Body of pancreas (tissue), 4 donors: Measurements from ENCODE around the gene DNAJB1. TPM values are rescaled to one million over a fixed set of nuclear protein-coding genes. Genes with fewer than 3 reads are reported as not detected.

Experiments used
- ATAC-seq: fragments of 150-250 bp; one replicate; pipeline ENCODE4 v1.9.1; 2016
- DNase-seq, 4 donors: peaks; one replicate each; pipeline ENCODE4 v3.0.0-alpha.2; 2019
- H3K27ac ChIP-seq, 4 donors: fragments of 200-600 bp; sonication (generic); 1 replicate in 3 of 4; 2 replicates in 1 of 4; pipeline versions ENCODE4 v1.5.1 to v1.6.1; 2016 to 2019; ENCODE audit warnings: mild to moderate bottlenecking in 1 of 4, mixed read lengths in 1 of 4, moderate library complexity in 1 of 4
- H3K27me3 ChIP-seq, 2 donors: fragments of 200-600 bp; sonication (generic); one replicate each; pipeline ENCODE4 v1.6.0; 2016; ENCODE audit warnings: mild to moderate bottlenecking in 1 of 2
- H3K36me3 ChIP-seq, 2 donors: fragments of 200-600 bp; sonication (generic); replicated peaks in 1 of 2; 2 replicates each; pipeline ENCODE4 v1.5.1; 2016; ENCODE audit warnings: low read depth in 2 of 2; ENCODE audit not compliant: insufficient read depth in 1 of 2
- H3K4me1 ChIP-seq: fragments of 200-600 bp; sonication (generic); one replicate; pipeline ENCODE4 v1.6.0; 2016
- H3K4me3 ChIP-seq, 2 donors: fragments of 200-600 bp; sonication (generic); 1 replicate in 1 of 2; 2 replicates in 1 of 2; pipeline ENCODE4 v1.5.1; 2016 to 2019
- H3K9me3 ChIP-seq, 3 donors: fragments of 200-600 bp; sonication (generic); 1 replicate in 2 of 3; 2 replicates in 1 of 3; pipeline ENCODE4 v1.5.1; 2016
- POLR2A ChIP-seq, 3 donors: fragments of 450-650 bp; IDR thresholded peaks; one replicate each; pipeline ENCODE4 v1.6.1; 2016; ENCODE audit warnings: antibody characterized with exemption in 3 of 3, mild to moderate bottlenecking in 2 of 3
- WGBS, 2 donors: methylation state at CpG; one replicate each; pipeline ENCODE4 v1.1.5; 2017; 5-methylcytosine and 5-hydroxymethylcytosine counted together
- intact Hi-C: fragments of 100-400 bp; cut with DNase I; formaldehyde crosslinking; loops from one replicate; pipeline ENCODE4 v1.15.1; 2023
- total RNA-seq, 2 donors: library from RNA; depleted of rRNA; stranded (reverse); fragments of >200 nt; gene quantifications; one replicate each; pipeline ENCODE4 v1.1.0, GENCODE V29; 2016
- TF ChIP-seq, protein P1 (sequence below), 7 experiments: fragments of 450-650 bp in 4 of 7; fragments of 200-600 bp in 3 of 7; sonication (generic) in 3 of 7; IDR thresholded peaks; one replicate each; pipeline ENCODE4 v1.5.1; 2016 to 2019; ENCODE audit warnings: antibody characterized with exemption in 7 of 7

DNAJB1 gene
- total RNA-seq, 2 donors from 2014 or later = 24.4 to 33.2 TPM

DNA sequence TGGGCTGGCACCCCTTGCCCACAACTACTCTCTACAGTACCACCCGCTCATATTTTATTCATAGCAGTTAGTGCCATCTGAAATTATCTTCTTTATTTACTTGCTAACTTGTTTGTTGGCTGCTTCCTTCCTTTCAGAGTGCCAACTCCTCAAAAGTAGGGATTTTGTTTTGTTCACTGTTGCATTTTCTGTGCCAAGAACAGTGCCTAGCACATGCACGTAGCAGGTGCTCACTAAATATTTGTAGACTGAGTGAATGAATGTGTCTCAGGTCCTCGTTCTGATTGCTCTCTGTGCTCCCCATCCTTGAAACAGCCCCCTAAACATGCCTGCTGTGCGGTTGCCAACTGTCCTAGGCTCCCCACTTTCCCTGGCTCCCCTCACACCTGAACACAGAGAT, 23.8 kb downstream of the DNAJB1 start:
- 82 to 88% methylated on average over 4 of the region's 4 CpGs for WGBS, 2 donors
- H3K27ac ChIP-seq = no peak overlapping the region
- H3K36me3 ChIP-seq = no peaks in the 10 kb centered on the region

DNA sequence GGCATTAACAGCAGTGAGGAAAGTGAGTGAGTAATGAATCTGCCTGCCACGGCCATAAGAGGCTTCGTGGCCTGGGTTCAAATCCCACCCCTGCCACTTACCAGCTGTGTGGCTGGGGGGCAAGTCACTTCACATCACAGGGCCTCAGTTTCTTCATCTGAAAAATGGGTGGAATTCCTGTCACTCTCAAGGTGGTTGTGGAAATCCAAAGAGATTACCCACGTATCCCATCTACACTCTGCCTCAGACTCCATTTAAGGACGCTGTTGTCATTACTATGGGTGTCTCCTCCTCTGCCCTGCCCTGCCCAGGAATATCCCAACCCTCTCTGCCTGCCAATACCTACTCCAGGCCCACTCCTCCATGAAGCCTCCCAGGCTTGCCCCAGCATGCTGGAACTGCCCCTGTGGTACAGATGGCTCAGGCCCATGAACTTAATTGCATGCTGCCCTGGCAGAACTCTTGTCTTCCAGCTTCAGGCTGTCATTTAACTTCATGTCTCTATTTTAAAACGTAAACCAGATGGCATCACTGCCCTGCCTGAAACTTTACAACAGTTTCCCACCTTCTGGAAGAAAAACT, 25.4 kb downstream of the DNAJB1 start:
- Histone ChIP-seq H3K27me3 (no peaks in the 10 kb centered on the region), H3K9me3 (no peaks in the 10 kb centered on the region), H3K4me1 (peaks cover 27% of the 10 kb centered on the region), H3K27ac (no peak overlapping the region), H3K36me3 (peaks cover 0 to 5% of the 10 kb centered on the region in 2 donors), H3K4me3 (no peak overlapping the region)
- DNase-seq (no peak), ATAC-seq (no peak)
- intact Hi-C loops = no loop called here
- 82 to 86% methylated on average over 5 of the region's 5 CpGs for WGBS, 2 donors
- no peak for TF ChIP-seq POLR2A (IDR thresholded peaks at IDR 0.05)
- TF ChIP-seq, protein P1, sequence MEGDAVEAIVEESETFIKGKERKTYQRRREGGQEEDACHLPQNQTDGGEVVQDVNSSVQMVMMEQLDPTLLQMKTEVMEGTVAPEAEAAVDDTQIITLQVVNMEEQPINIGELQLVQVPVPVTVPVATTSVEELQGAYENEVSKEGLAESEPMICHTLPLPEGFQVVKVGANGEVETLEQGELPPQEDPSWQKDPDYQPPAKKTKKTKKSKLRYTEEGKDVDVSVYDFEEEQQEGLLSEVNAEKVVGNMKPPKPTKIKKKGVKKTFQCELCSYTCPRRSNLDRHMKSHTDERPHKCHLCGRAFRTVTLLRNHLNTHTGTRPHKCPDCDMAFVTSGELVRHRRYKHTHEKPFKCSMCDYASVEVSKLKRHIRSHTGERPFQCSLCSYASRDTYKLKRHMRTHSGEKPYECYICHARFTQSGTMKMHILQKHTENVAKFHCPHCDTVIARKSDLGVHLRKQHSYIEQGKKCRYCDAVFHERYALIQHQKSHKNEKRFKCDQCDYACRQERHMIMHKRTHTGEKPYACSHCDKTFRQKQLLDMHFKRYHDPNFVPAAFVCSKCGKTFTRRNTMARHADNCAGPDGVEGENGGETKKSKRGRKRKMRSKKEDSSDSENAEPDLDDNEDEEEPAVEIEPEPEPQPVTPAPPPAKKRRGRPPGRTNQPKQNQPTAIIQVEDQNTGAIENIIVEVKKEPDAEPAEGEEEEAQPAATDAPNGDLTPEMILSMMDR (IDR thresholded peaks at IDR 0.05) = no peak

More for the DNA sequence above, 23.8 kb downstream of the DNAJB1 start:
- no peak for ATAC-seq
- no peaks in the 10 kb centered on the region for H3K27me3 ChIP-seq
- intact Hi-C loops = no loop called here
- H3K4me3 ChIP-seq = no peak overlapping the region
- no peaks in the 10 kb centered on the region for H3K9me3 ChIP-seq
- DNase-seq = no peak
- H3K4me1 ChIP-seq = peaks cover 27% of the 10 kb centered on the region
- TF ChIP-seq, protein P1 (IDR thresholded peaks at IDR 0.05) = no peak
- TF ChIP-seq POLR2A (IDR thresholded peaks at IDR 0.05) = no peak

DNA sequence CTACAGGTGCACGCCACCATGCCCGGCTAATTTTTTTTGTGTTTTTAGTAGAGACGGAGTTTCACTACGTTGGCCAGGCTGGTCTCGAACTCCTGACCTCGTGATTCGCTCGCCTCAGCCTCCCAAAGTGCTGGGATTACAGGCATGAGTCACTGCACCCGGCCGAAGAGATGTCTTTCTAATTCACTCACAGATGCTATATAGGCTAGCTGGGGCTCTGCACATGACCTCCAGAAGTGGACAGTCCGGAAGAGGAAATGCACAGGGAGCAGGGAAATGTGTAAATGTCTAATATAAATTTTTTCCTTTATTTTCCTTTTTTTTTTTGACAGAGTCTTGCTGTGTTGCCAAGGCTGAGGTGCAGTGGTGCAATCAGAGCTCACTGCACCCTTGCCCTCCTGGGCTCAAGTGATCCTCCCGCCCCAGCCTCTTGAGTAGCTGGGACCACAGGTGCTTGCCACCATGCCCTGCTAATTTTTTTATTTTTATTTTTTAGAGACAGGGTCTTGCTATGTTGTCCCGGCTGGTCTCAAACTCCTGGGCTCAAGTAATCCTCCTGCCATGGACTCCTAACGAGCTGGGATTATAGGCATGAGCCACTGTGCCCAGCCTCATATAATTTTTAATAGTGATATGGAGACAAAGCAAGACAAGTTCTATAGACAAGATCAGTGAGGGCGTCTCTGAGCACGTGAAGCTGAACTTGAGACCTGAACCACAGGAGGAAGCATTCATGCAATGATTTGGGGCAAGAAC, 30.6 kb downstream of the DNAJB1 start:
- no peaks in the 10 kb centered on the region for H3K9me3 ChIP-seq
- intact Hi-C loops = no loop called here
- TF ChIP-seq, protein P1 (IDR thresholded peaks at IDR 0.05) = no peak
- TF ChIP-seq POLR2A (IDR thresholded peaks at IDR 0.05) = no peak
- WGBS, 2 donors = 93 to 97% methylated on average over 16 of the region's 16 CpGs
- H3K27me3 ChIP-seq = no peaks in the 10 kb centered on the region
- no peak for DNase-seq
- peaks cover 0 to 6% of the 10 kb centered on the region in 2 donors for H3K36me3 ChIP-seq
- H3K4me1 ChIP-seq = no peaks in the 10 kb centered on the region
- H3K27ac ChIP-seq = no peak overlapping the region
- no peak for ATAC-seq
- no peak overlapping the region for H3K4me3 ChIP-seq

DNA sequence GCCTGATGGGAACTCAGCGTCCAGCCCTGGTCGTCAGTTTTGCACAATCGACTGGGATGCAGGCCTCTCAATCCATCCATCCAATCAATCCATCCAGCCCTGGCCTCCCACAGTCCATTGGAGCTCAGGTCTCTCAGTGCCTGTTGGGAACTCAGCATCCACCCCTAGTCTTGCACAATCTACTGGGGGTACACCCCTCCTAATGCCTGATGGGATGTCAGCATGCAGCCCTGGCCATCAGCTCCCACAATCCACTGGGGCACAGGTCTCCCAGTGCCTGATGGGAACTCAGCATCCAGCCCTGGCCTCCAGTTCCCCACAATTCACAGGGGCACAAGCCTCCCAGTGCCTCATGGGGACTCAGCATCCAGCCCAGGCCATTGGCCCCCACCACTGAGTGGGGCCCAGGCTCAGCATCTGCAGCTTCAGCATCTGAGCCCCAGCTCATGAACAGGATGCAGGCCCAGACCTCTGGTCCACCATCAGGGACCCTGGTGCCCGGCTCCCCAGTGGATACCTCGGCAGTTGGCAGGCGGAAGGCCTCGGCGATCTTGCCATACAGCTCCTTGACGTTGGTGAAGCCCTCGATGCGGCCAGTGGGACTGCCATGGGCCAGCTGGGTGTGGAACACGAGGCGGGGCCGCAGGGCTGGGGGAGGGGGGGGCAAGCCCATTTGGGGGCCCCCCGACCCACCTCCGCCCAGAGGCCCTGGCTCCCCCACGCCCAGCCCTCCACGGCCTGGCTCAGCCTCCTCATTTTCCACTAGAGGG, 35.8 kb downstream of the DNAJB1 start:
- intact Hi-C loops = no loop called here

More for the DNA sequence above, 35.8 kb downstream of the DNAJB1 start:
- no peaks in the 10 kb centered on the region for H3K9me3 ChIP-seq
- H3K27me3 ChIP-seq = no peaks in the 10 kb centered on the region
- DNase-seq = no peak
- no peak for ATAC-seq
- no peak overlapping the region for H3K27ac ChIP-seq
- H3K36me3 ChIP-seq = peaks cover 0 to 6% of the 10 kb centered on the region in 2 donors
- H3K4me1 ChIP-seq = no peaks in the 10 kb centered on the region
- no peak overlapping the region for H3K4me3 ChIP-seq
- TF ChIP-seq, protein P1 (IDR thresholded peaks at IDR 0.05) = no peak
- no peak for TF ChIP-seq POLR2A (IDR thresholded peaks at IDR 0.05)
- 83 to 96% methylated on average over 1 to 12 of the region's 18 CpGs for WGBS, 2 donors
